ENCODE data around the gene AOC3.
"Not testable (repeated sequence)": the region's sequence is repeated elsewhere in the genome, so short reads cannot be mapped to it uniquely, and the experiment has no call there.

Gene AOC3

GRCh38 chr17:42844761-42845555 lies 6.0 kb upstream of the AOC3 start:
- no peak for DNase-seq

- no peak for DNase-seq
Observed at GRCh38 chr17:42845556-42845917, 5.5 kb upstream of the AOC3 start.

GRCh38 chr17:42845918-42846593 lies 4.9 kb upstream of the AOC3 start:
- DNase-seq: no peak

- DNase-seq: no peak
Observed at GRCh38 chr17:42846594-42847280, 4.3 kb upstream of the AOC3 start.

- no peak for DNase-seq
Observed at GRCh38 chr17:42848093-42848492, 2.9 kb upstream of the AOC3 start.

- no peak for DNase-seq
Observed at GRCh38 chr17:42849031-42849430, 2.0 kb upstream of the AOC3 start.

GRCh38 chr17:42849451-42850181 lies 1.4 kb upstream of the AOC3 start:
- DNase-seq: no peak

GRCh38 chr17:42851371-42852240 lies 607 bp downstream of the AOC3 start:
- DNase-seq: not testable (repeated sequence)

- DNase-seq: no peak
Observed at GRCh38 chr17:42852351-42852750, 1.4 kb downstream of the AOC3 start.

GRCh38 chr17:42853004-42853403 lies 2.0 kb downstream of the AOC3 start:
- no peak for DNase-seq

- no peak for DNase-seq
Observed at GRCh38 chr17:42853597-42853967, 2.6 kb downstream of the AOC3 start.

- DNase-seq: no peak
Observed at GRCh38 chr17:42853968-42854790, 3.2 kb downstream of the AOC3 start.

GRCh38 chr17:42855048-42855596 lies 4.1 kb downstream of the AOC3 start:
- DNase-seq: no peak

GRCh38 chr17:42856093-42856492 lies 5.1 kb downstream of the AOC3 start:
- not testable (repeated sequence) for DNase-seq

GRCh38 chr17:42856516-42856915 lies 5.5 kb downstream of the AOC3 start:
- DNase-seq: not testable (repeated sequence)

GRCh38 chr17:42857389-42857788 lies 6.4 kb downstream of the AOC3 start:
- no peak for DNase-seq

- DNase-seq: no peak
Observed at GRCh38 chr17:42865638-42866094, 14.7 kb downstream of the AOC3 start.

GRCh38 chr17:42866216-42866615 lies 15.2 kb downstream of the AOC3 start:
- DNase-seq: no peak

- DNase-seq: no peak
Observed at GRCh38 chr17:42866631-42867575, 15.9 kb downstream of the AOC3 start.
